NCI-H1417 (cell line): Measurements from ENCODE around the gene DLX6.
A peak's percentile ranks its signal among the peaks of the same experiment; 100 is the strongest.

Source experiments
- DNase-seq, 3 experiments: peaks; one replicate each; lab custom pipeline; 2025; lab: John Stamatoyannopoulos, UW

Gene DLX6

DNA sequence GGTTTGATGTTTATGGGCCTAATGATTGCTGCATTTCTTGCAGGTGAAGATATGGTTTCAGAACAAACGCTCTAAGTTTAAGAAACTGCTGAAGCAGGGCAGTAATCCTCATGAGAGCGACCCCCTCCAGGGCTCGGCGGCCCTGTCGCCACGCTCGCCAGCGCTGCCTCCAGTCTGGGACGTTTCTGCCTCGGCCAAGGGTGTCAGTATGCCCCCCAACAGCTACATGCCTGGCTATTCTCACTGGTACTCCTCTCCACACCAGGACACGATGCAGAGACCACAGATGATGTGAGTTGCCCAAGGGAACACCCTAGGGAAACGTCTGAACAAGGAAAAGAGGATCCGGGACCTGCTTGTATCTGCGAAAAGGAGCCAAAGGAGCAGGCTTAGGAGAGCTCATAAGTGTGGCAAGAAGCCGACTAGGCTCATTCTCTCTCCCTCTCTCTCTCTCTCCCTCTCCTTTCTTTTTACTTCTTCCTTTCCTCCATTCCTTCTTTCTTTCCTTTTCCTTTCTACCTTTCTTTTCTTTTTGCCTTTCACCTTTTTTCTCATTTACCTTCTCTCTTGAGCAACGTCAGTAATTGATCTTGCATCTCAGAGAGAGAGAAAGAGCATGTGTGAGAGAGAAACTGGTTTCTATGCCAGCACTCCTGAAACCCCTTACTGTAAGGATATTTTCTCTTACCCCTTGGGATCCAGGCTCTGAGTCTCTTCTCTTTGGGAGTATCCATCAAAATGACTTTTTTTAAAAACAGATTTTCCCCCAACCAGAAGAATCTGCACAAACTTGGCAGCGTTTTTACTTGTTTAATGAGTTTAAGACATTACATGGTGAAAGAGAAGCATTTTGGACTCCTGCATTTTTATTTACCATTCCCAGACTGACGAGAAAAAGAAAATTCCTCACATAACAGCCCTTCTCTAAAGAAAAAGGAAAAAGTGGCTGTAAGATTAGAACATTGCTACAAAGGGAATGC lies 4.7 kb downstream of the DLX6 start:
- peak in 2 of 3 experiments; percentile 72 to 87 for DNase-seq

DNA sequence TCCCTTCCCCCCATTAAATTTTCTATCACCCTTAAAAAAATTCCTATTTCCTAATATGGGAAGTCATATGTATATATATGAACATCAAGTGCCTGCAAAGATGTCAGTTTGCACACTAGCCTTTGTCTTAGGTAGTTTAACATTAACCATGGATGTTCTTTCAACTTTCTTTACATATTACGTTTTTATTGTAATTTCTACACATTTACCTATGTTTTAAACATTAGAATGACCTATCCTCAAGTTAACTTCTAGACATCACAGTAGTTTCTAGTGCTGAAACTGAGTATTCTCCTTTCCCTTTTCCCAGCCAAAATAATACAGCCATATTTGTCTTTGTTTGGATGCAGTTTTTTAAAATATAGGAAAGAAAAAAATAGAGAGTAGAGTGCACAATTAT lies 5.8 kb downstream of the DLX6 start:
- DNase-seq = peak in 1 of 3 experiments; percentile 86

DNA sequence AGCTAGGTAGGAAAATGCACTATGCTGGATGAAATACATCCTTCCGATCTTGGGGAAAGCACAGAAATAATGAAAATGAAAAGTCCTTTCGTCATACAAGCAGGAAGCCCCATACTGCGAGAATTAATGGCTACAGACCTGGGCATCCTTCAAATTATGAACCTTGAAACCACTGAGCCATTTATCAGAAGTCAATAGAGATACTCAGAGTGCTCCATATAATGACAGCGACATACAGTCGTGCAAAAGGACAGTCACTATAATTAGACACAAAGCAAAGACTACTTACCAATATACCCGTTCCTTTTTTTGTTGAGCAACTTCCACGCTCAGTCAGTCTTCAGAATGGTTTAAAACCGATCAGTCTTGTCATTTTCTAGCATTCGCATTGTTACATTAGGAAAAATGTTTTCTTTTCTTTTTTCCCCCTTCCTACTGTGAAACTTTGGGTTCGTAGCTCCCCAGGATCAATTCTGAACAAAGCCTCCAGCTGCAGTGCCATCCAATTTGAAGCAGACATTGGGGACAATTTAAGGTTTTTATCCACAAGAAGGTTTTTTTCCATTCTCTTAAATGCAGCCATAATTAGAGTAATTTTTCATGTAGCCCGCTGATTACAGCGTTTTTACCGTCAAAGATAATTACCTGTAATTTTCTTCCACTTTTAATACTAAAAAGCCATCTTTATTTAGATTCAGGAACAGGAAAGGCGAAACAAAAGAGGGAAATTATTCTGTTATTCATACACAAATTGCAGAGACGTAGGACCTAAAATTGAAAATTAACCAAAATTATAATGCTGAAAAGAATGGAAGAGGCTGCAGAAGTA lies 6.4 kb downstream of the DLX6 start:
- DNase-seq = peak in 2 of 3 experiments; percentile 85 to 99

DNA sequence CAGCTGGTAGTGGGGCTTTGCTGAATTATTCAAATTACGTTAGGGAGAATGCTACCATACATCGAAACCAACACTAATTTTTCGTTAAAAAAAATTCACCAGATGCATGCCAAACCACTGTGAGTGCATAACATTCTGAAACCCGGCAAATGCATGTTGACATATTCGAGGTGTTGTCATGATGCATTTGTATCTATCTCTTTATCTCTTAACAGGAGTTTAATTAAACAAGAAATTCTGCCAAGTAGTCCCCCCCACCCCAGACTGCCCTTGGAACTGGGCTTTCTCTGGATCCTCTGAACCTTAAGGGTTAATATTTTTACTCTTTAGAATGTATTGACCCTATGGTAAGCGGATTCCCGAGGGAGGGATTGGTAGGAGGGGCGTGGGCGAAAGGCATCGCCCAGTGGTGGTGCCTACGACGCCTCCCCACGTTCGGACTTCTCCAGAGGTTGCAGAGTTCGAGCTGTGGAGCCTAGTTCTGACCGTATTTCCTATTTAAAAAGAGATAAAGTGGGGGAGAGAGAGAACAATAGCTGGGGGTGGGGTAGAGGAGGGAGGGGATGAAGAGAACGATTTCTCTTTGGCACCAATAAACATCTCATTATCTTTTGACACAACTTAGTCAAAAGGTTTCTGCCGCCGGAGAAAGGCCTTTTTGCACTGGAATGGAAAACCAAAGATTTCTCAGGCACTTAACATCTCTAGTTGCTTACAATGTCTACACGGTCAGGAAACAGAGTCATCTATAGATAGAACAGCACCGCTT lies 7.2 kb downstream of the DLX6 start:
- peak in 2 of 3 experiments; percentile 84 to 95 for DNase-seq

DNA sequence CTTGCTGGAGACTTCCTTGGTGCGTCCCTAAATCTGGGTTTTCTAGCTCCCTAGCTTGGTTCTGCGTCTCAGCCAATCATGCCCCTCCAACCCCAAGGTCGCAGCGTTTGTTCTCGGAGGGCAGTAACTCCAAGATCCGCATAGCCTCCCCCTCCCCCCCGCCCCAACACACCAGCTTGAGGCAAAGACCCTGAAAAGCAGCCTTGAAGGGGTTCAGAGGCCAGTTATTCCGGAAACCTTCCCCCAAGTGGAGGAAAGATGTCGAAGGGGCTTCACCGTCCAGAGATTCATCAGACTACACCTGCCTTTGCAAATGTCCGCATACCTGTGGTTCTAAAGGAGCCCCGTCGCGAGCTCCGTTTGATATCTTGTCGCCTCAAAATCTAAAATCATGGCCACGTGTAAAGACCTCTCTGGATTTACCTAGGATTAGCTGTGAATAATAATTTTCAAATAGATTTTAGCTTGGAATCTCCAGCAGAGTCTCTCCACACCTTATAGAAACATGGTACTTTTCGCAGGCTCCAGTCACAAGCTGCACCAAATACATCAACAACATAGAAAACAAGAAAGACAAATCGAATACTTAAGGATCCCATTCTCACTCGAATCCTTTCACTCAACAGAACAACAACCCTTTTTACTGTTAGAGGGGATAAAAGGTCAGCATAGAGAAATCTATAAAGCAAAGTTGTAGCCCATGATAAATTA lies 7.9 kb downstream of the DLX6 start:
- DNase-seq = peak in 2 of 3 experiments; percentile 73 to 89

DNA sequence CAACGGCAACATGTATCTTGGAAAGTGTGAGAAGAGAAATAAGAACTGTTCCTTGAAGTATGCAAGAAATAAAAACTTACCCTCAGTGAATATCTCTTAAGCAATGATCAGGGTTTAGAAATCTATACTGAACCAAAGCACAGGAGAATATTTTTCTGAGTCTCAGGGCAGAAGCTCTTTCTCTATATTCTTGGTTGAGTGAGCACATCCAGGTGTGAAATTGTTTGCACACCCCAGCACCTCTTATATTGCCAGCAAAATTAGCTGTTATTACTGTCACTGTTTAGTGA lies 8.4 kb downstream of the DLX6 start:
- DNase-seq = peak in 1 of 3 experiments; percentile 88

DNA sequence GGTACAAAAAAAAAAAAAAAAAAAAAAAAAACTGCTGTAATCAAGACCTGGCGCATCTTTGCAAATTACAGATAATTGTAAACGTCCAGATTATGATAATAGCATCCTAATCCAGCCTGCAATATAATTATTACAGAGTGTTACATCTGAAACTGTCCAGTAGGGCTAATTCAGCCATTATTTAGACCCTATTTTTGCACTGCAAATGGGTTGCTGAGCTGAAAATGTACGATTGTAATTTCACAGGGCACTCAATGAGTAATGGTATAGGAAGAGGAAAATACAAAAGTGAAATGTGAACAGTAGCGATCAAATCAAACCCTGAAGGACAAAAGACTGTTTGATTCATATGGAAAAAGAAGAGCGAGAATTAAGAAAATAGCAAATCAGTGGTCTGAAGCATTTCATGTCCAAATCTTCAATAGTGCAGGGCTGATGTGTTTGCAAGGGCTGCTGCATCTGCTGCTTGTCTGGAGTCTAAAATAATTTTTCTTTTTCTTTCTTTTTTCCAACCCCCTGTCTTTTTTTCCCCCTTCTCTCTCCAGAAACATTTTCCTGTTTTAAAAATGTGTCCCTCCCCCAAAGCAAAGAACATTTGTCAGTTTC lies 8.9 kb downstream of the DLX6 start:
- DNase-seq = peak in 2 of 3 experiments; percentile 88 to 97

DNA sequence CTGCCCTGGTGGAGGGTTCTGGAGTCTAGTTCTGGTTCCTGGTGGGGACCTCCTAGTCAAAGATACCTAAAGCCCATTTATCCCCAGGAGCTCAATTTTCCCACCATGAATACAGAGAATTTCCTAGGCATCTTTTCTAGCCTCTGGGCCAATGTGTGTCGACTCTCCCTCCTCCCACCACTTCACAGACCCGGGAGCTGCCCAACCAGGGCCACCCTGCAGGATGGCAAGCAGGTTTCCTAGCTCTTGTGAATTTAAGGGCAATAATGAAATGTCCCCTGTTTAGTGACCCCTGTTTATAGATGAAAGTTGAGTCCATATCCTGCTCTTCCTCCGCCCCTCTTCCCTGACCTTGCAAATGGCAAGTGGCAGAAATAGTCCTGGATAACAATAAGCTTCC lies 9.9 kb downstream of the DLX6 start:
- DNase-seq = peak in 1 of 3 experiments; percentile 72

DNA sequence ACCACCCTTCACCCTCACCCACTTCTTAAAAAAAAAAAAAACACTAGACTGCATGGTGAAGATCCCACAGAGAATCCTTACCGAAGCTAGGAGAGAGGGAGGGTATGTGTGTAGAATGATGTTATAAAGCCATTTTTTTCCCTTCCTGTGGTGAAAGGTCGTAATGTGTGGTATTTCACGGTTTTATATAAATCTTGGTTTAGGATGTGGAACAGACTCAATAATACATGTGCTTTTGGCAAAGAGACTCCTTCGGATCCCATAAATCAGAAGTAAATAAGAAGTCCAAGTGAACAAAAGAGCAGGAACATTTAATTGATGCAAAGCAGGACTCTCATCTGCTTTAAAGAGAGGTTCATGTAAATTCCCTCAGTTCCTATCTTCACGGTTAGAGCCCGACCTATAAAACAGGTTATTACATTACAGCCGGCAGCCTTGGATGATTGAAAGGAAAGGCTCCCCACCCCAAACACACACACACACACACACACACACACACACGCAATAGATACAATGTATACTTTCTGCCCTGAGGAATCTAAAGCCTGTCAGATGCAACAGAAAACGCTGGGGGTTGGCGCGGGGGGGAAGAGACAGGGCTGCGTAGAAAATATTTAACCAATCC lies 10.5 kb downstream of the DLX6 start:
- DNase-seq = no peak

DNA sequence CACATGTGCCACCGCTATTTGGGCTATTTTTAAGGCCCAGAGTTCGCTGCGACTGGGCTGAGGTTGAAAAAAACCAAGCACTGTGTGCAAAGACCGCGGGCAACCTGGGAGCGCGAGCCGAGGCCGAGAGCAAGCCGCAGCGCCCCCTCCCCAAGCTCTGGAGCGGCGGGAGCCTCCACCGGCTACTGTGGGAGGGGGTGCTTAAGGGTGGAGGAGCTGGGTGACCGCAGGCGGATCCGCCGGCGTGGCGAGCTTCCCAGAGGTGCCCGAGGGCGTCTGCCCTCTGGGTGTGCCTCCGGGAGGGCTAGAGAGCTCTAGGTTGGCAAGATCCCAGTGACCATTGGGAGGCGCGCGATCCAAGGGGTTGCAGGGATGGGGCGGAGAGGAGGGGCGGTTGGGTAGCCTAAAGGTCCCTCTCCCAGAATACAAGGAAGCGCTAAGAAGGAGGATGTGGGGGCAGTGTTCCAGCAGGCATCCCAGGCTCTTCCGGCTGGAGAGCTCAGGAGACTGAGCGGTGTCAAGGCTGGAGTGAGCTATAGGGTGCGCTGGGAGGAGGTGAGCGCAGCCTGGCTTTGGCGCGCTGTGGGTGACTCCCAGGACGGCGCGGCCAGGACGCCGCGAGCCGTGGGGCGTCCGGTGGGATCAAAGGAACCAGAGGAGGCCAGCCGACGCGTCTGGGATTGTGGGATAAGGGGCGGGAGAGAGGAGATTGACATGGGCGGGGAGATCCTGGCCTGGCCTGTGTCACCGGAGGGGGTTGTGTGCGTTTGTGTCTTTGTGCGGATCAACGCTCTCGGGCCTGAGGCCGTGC lies 11.2 kb downstream of the DLX6 start:
- DNase-seq = peak in 1 of 3 experiments; percentile 51

DNA sequence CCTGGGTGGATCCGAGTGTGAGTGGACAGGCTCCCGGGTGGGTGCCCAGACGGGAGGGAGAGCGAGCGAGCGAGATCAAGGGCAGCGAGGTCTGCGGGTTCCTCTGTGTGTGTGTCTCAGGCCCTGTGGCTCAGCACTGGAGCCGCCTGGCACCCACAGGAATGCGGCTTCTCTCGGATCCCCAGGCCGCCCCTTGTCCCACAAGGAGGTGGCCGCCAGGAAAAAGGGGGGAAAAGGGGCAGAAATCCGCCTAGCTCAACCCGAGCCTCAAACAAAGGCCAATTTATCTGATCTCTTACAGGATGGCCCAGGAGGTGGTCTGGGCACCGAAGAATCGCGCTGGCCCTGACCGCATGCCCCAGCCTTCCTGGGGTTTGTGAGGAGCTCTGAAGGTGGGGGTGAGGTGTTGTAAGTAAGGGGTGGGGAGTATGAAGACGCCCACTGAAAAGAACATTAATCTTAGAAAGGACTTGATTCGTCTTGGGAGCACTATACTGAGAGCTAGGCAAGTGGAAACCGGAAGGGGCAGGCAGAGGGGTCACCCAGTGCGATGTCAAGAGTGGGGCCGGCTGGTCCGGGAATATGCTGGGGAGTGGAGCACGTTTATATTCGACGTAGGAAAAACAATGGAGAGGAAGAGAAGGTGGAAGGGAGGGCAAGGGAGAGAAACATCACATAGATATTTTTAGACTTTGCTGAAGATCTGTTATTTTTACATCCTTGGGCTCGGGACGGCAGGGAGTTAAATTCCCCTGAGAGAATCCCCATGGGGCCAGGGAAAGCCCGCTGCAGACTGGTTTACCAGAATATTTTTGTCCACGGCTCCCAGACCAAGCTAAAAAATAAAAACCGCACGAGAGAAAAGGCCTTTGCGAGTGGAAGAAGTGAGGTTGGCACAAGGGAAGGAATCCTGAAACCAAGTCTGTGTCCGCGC lies 12.1 kb downstream of the DLX6 start:
- no peak for DNase-seq

DNA sequence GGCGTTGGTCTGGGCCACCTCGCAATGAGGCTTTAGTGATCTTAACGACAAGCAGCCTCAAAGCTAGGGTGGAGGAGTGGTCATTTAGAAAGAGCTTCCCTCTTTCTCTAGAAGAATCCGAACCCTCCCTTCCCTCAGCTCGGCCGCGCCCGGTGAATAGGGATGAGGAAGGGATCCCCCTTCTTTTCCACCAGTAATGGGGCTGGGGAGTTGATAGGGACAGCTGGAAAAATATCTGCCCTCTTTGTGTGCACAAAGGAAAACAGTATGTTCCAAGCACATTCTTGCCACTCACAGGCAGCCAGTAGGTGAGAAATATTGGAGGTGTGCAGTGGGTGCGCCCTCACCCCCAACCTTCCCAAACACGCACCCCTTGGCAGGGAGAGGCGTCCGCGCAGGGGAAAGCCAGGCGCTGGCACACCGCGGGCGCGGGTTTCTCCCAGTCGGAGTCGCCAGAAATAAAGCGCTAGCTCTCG lies 12.8 kb downstream of the DLX6 start:
- DNase-seq = no peak

DNA sequence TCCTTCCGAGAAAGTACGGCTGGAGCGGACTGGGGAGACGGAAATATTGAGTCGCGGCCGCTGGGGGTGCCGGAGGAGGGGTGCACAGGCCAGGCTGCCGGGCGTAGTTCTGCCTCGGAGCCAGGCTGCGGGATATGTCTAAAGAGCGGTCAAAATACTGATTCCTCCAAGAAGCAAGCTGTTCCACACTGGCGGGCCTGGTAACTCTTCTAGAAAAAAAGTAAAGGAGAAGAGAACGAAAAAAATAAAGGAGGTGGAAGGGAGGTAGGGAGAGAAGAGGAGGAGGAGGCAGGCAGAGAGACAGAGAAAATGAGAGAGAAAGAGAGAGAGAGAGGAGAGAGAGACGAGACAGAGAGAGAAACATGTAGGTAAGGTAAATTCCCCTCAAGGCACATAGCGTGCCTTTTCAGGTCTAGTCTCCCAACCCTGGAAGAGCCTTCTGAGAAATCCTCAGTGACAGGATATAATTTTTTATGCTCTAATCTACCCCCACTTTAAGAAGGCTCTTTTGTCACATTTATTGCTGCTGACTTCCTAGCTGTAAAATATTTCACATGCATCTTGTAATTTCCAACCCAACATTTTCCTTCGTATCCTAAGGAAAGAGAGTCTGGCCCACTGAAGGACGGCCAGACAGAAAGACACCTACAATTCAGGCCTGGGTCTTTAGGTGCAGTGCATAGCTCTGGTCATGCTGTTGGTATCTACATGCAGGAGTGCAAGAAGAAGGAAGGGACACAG lies 13.6 kb downstream of the DLX6 start:
- DNase-seq = no peak

DNA sequence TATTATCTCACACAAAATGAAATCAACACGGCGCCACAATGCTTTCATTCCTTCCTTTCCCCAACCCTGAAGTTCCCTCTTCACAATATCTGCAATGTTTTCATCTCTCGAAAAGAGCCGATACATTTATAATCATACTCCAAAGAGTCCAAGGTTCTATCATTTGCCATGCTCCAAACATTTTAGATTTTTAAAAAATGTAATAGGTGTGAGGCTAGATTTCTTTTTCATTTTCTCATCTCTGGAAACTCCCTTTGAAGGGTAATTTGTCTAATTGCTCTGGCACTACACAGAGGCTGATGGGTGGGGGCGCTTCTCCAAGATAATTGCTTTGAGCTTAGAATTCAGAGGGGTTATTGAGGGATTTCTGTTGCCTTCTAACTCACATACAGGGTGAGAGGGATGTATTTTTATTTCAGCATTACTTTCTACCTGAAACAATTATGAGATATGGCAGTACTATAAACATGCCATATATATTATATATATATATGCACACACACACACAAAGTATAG lies 14.4 kb downstream of the DLX6 start:
- DNase-seq = no peak

DNA sequence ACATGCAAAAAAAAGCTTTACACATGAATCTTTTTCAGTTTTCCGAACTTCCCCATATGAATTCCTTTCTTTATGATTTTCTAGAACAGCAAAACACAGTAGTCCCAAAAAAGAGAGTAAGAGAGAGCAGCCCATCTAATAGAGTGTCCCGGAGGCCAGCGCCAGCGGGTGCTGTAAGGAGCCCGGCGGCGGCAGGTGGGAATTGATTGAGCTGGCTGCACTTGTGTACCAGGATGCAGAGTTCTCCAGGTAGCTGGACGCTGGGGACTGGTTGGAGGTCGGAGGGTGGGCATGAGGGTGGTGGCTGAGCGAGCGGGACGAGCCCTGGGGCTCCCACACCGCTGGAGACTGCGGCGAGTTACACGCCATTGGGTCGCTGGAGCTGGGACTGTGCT lies 15.2 kb downstream of the DLX6 start:
- DNase-seq = no peak

DNA sequence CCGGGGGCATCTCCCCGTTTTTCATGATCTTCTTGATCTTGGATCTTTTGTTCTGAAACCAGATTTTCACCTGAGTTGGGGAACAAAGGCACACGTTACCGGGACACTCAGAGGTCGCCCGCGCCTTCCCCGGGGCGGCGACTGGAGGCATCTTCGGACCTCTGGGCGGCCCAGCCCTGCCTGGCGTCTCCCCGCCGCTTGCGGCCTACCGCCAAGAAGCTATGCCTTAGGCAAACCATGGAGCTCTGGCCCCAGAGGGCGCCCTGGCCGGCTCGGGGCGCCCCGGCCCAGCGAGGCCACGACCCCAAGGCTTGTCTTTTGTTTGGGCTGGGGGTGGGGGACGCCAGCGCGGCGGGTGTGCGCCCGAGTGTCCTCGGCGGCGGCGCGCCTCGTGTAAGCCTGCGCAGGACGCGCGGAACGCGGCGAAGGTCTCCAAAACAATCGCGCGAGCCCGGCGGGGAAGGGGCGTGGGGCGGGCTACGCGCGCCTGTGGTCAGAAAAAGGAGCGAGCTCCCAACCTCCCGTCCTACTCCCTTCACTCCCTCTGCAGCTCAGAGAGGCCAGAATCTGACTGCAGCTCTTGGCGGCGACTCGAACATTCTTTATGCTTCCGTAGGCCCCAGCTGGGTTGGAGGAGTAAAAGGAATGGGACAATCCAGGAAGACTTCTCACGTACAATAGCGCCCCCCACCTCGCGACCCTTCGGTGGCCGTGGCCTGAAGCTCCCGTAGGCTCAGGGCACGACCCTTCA lies 15.8 kb downstream of the DLX6 start:
- DNase-seq = no peak
